Measurements from ENCODE around the gene RNLS.

RNLS gene

GRCh38 chr10:88431103-88431502, 152.0 kb downstream of the RNLS start:
- DNase-seq (ENCODE audit: low read depth in 2 of 2): no peak

DNA sequence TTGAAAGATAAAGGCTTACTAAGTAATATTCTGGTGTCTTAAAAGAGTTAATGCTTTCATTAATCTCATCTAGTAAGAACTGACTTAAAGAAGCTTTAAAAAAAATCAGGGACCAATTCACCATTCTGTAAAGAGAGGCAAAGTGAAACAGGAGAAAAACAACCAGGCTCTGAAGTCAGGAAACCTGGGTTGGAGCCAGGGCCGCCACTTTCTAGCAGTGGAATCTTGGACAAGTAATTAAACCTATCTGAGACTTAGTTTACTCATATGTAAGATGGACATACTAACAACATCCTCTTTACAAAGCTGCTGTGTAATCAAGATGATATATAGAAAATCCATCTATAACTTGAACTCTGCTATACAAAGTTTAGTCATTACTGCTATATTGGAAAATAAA, 154.1 kb downstream of the RNLS start:
- DNase-seq (ENCODE audit: low read depth in 2 of 2): no peak

DNA sequence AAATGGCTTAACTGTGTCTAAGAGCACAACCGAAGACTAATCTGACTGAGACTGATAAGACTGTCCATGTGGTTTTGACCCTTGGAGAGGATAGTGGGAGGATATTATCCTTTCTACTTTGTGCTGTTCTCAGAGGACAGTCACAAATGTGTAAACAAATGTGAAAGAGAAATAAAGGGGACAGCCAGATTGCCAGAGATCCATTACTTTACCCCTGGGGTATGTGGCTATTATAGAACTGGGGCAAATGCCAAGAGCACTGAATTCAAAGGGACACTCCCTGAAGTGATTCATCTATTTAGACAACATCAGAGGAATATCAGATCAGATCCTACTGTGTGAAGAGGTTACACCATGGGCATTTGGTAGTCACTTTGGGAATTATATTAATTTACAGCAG, 154.7 kb downstream of the RNLS start:
- DNase-seq (ENCODE audit: low read depth in 2 of 2): no peak

- no peak for DNase-seq (ENCODE audit: low read depth in 2 of 2)
Measured at GRCh38 chr10:88427024-88427423, 156.1 kb downstream of the RNLS start.

DNA sequence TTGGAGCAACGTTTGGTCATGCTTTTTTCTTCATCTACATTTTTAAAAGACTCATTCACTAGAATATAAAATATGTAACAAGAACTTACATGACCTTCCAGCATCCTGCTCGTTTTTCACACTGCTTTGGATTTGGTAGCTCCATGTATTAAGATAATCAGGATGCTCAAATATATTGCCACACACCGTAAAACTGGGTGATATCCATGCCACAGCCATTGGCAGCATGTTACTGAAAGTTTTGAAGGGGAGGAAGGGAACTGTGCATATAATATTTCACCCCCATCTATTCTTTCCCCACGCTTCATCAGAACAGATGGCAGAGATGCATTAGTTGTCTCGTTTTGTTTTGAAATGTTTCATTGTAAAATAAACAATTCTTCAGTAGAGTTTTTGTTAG, 158.2 kb downstream of the RNLS start:
- DNase-seq (ENCODE audit: low read depth in 2 of 2): no peak

DNA sequence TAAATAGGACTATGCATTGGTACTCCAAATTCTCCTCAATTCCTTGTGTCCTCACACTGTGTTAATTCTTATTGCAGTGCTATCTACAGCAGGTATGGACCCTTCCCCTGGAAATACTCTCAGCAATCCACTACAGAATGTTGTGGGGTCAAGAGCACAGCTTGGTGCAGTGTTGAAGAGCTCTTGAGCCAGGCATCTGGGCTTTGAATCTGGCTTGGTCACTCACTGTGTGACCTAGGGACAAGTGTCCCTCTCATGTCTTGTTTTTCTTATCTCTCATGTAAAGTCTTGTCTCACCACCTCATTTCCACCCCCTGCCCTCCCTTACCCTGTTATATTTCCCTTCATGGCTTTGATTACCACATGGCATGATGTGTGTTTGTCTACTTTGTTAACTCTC, 159.4 kb downstream of the RNLS start:
- no peak for DNase-seq (ENCODE audit: low read depth in 2 of 2)

DNA sequence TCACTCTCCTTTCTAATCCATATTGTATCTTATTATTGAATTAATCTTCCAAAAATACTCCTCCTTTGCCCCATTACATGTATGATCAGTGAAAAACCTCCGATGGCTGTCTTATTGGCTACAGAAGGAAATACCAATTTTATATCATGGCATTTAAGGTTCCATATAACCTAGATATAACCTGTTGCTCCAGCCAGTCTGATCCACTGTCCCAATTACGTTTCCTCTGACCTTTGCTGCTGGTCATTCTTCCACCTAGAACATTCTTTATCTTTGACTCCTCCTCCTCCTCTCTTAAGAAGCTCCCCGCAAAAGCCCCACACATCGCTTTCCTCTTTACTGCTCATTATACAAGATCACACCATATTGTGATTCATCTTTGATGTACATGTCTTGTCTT, 161.5 kb downstream of the RNLS start:
- no peak for DNase-seq (ENCODE audit: low read depth in 2 of 2)

- no peak for DNase-seq (ENCODE audit: low read depth in 2 of 2)
Measured at GRCh38 chr10:88418871-88419270, 164.2 kb downstream of the RNLS start.

GRCh38 chr10:88417387-88418030, 165.6 kb downstream of the RNLS start:
- no peak for DNase-seq (ENCODE audit: low read depth in 2 of 2)

GRCh38 chr10:88416801-88417200, 166.3 kb downstream of the RNLS start:
- DNase-seq (ENCODE audit: low read depth in 2 of 2): no peak

- no peak for DNase-seq (ENCODE audit: low read depth in 2 of 2)
Measured at GRCh38 chr10:88415533-88416130, 167.5 kb downstream of the RNLS start.

DNA sequence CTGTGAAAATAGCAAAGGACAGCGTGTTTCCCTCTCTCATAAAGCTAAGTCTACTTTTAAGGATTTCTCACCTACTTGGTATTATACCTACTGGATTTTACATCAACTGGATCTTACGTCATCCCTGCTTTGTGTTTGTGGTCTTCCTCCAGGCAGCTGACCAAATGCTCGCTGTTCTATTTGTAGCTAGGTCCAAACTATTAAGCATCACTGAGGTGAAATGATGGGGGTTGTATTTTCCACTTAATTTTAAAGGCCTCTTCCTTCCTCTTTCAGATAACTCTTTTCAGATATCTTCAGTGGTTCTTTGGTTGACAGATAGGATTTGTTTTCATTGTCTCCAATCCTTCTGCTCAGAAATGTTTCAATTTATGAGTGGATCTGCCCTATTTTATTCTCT, 169.7 kb downstream of the RNLS start:
- DNase-seq (ENCODE audit: low read depth in 2 of 2): no peak

DNA sequence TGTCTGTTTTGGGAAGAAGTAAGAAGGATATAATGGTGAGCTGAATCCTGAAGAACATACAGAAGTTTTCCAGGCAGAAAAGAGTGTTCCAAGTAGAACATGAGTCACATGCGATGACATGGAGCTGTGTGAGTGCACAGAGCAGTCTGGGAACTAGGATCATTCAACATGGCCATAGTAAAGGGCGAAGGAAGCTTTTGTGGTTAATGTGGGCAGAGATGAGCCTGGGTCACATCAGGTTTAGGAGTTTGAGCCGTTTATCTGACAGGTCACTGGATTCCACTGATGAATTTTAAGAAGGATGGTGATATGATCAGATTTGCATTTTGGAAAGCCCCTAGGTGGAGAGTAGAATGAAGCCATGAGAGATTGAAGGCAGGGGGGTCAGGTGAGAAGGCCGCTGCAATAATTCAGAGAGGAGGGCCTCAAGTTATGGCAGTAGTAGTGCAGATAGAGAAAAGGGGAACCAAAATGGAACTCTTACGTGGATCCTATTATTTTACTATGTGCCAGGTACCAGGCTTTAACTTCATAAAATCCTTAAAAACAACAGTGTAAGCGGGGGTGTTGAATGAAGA, 171.3 kb downstream of the RNLS start:
- DNase-seq (ENCODE audit: low read depth in 2 of 2): no peak

GRCh38 chr10:88409824-88410223, 173.3 kb downstream of the RNLS start:
- no peak for DNase-seq (ENCODE audit: low read depth in 2 of 2)

GRCh38 chr10:88409236-88409635, 173.9 kb downstream of the RNLS start:
- DNase-seq (ENCODE audit: low read depth in 2 of 2): no peak

GRCh38 chr10:88408096-88408495, 175.0 kb downstream of the RNLS start:
- DNase-seq (ENCODE audit: low read depth in 2 of 2): no peak

GRCh38 chr10:88404133-88404532, 179.0 kb downstream of the RNLS start:
- no peak for DNase-seq (ENCODE audit: low read depth in 2 of 2)

DNA sequence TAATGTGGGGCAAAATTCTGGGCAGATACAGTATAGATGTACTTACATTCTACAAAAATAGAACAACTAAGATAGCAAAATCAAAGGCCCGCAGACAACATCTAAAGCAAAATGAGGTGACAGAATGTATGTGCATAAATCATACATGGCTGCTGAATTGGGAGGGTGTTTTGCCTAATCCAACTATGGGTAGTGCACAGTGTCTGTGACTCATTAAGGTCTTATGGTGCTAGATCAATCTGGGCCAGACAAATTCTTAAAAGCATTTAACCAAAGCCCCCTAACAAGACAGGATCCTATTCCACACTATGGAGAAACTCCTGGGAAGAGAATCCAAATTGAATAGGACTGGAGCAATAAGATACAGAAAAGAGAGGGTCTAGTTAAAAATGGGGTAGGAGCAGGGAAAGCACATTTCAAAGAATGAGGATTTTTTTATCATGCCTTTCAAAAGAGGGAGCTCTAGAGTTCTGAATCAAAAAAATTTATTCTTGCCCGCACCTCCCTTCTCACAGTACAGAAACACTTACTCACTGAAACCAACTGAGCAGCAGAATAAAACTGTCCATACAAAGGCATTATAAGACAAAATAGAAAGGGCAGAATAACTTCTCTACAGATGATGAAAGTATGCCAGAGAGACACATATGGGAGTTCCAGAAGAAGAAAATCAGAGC, 181.3 kb downstream of the RNLS start:
- DNase-seq (ENCODE audit: low read depth in 2 of 2): no peak

GRCh38 chr10:88399240-88399639, 183.9 kb downstream of the RNLS start:
- DNase-seq (ENCODE audit: low read depth in 2 of 2): no peak

DNA sequence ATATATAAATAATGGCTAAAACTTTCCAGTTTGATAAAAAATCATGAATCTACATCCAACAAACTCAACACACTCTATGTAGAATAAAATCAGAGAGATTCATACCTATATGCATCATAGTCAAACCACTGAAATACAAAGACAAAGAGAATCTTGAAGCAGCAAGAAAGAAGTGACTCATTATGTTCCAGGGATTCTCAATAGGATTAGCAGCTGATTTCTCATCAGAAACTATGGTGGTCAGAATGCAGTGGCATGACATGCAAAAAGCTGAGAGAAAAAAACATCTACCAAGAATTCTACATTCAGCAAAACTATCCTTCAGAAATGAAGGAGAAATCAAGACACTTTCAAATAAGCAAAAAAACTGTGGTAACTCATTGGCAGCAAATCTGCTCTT, 187.4 kb downstream of the RNLS start:
- no peak for DNase-seq (ENCODE audit: low read depth in 2 of 2)

DNA sequence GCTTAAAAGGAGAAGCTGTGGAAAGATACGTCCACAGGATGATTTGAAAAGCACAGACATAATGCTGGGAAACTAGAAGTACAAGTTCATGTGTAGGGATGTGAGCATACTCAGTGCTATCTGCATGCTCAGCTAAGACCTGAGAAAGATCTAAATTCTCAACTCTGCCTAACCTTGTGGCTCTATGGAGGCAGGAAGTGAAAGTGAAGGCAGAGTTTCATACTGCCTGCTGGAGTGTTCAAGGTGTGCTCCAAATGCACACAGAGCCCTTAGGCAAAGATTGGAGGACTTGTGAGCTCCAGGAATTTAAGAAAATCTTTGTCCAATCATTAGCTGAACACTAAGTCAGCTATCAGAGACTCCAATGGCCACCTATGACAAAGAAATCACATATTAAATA, 190.9 kb downstream of the RNLS start:
- DNase-seq (ENCODE audit: low read depth in 2 of 2): no peak

DNA sequence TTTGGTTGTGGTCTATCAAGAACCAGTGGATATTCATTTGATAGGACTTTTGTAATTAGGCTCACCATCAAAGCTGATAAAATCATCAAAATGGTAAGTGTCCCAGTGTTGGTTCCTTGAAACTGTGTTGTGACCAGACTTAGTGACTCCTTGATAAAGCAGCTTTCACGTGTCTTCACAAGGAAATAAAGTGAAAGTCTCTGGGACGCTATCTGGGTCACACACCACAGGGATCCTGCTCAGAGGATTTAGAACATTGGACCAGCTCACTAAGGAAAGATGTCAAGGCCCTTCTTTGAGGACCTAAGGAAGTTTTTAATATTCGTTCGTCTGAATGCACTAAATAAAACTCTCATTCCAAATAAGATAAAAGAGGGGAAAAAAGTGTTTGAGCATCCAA, 193.1 kb downstream of the RNLS start:
- no peak for DNase-seq (ENCODE audit: low read depth in 2 of 2)

DNA sequence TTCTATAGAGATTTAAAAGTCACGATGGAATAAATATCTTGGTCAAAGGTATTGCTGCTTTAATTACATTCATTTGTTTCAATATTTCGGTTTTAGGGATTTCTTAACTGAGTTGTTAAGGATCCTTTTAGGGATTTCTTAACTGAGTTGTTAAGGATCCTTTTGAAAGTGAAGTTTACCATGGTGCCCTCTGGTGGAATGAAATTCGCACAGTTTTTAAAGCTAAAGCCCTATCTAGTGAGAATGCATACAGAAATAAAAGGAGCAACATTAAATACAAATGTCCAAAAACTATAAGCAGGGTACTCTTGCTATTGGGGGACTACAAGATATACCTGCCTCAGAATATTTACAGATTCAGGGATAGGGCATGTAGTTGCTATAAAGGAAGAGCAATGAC, 193.7 kb downstream of the RNLS start:
- no peak for DNase-seq (ENCODE audit: low read depth in 2 of 2)

Measured in activated CD8-positive, alpha-beta memory T cell treated with anti-CD3 and anti-CD28 coated beads for 4 hours (primary cell).